HL-60/S4 treated with retinoic acid at 250 ng/mL for 4 days and 3 days (cell line): ENCODE measurements around the gene PIP5K1B.

Experiments
- in situ Hi-C: fragments of 300-500 bp; cut with MboI; formaldehyde crosslinking; loops from 2 replicates; pipeline ENCODE4 v1.7.0; 2022; ENCODE audit warnings: low sequenced_read_pairs

The PIP5K1B gene

DNA sequence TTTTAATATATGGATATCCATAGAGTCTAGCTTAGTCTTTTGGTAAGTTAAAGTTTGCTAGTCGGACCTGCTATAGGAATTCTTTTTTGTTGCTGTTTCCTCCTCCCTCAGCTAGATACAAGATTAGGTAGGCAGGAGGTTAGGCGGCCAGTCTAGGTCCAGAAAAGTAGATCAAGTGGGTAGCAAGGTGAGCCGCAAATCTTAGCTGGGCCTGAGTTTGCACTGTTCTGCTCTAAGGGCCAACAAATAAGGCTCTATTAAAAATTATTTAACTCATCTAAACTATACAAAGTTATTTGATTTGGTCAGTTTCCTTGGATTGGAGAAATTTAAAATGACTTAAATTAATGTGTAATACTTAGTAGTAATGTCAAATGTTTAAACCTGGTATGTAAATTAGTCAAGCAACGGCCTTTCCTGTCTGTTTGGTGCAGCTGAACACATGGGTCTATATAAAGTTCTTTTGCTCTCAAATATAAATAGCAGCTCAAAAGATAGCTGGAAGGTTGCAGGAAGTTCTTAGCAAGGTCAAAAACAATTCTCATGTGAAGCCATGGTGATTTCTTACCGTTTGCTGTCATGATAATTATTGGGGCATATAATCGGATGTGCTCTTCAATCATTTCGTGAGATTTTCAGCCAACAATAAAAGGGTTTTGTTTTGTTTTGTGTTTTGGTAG, 236.9 kb downstream of the PIP5K1B start:
- in situ Hi-C loops = no loop called here

DNA sequence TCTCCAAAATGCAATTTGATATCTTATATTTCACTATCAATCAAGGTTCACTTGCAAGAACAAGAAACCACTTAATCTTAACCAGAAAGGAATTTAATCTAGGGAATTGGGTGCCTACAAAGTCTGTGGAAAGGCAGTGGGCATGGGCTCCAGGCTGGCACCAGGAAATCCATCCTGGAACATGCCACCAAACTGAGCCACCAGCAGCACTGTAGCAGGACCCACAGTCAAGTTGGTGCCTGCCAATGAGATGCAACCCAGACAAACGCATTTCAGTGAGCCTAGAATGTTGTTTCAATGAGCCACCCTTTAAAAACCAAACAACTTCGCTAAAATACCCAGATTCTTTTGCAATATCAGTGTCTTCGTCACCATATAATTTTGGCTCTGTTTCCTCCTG, 237.8 kb downstream of the PIP5K1B start:
- in situ Hi-C loops = no loop called here

DNA sequence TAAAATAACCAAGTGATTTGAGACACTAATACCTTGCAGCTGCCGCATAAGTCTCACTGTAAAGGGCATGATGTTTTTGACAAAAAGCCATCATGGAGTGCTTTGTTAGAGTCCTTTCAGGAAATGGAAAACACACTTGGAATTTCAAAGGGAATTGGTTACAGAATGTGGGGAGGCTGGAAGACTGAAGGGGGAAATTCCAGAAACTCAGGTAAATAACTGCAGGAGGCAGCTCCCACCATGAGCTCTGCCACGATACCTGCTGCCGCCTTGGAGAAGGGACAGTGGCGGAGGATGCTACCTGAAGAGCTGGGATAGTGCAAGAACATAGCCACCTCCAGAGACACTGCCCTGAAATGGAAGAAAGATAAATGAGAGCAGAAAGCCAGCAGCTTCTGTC, 242.0 kb downstream of the PIP5K1B start:
- in situ Hi-C loops = no loop called here

DNA sequence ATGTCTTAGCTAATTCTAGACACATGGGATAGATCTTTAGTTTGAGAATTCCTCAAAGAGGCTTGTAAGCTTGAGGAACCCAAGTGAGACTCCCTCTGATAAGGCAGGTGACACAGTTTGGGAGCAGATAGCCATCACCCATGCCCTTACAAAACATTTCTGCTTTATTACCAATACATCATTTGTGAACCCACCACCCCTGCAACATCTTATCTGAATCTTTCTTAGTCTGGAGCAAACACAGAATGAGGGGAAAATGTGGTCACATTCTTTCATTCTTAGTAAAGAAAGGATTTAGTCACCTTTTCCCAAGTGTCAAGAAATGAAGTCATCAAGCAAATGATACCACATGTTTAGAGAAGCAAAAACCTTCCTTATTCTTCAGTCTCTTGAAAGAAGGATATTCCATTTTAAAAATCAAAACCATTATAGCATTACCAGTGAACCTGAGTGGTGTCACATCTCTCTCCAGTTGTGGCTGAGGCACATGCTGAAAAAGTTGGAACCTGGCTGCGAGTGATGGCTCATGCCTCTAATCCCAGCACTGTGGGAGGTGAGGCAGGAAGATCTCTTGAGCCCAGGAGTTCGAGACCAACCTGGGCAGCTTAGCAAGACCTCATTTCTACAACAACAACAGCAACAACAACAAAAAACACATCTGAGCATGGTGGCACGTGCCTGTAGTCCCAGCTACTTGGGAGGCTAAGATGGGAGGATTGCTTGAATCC, 243.0 kb downstream of the PIP5K1B start:
- in situ Hi-C loops = no loop called here

DNA sequence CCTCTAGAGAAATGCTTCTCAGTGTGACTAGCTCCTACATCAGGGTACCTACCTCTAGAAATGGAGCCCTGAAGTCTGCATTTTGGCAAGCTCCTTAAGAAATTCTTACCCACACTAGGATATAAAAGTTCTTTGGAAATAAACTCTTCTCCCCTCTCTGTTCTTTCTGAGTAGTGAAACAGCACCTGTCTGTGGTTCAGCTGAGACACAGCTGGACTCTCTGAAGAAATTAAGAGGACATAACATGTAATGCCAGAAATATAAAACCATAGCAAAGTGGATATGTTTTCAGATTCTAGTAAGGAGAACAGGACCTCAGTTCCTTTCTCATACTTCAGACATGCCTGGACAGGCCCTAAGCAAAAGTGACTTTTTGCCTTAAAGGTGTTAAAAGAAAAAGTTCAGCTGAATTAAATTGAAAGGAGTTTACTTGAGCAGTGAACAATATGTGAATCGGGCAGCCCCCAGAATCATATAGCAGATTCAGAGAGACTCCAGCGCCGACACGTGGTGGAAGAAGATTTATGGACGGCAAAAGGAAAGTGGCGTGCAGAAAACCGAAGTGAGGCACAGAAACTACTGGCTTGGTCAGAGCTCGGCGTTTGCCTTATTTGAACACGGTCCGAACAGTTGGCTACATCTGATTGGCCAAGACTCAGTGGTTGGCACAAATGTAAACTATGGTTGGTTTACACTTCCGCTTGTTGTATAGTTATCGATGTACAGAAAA, 244.4 kb downstream of the PIP5K1B start:
- in situ Hi-C loops = no loop called here

DNA sequence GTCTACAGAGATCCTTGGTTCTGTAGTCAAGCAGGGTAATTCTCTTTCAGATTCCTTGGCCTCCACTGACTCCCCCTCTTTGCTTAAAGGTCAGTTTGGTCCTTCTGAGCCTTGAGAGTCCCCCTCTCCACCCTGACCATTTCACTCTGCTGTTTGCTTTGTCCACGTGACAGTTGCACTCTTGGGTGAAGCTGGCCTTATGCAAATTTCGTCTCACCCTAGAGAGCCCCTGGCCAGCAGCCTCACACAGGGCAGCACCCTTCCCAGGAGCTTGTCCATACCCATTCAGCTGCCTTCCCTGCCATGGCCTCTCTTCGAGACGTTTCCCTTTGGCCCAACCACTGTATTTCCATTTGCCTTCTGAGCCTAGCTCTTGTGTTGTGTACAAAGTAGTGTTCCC, 245.1 kb downstream of the PIP5K1B start:
- in situ Hi-C loops = no loop called here

DNA sequence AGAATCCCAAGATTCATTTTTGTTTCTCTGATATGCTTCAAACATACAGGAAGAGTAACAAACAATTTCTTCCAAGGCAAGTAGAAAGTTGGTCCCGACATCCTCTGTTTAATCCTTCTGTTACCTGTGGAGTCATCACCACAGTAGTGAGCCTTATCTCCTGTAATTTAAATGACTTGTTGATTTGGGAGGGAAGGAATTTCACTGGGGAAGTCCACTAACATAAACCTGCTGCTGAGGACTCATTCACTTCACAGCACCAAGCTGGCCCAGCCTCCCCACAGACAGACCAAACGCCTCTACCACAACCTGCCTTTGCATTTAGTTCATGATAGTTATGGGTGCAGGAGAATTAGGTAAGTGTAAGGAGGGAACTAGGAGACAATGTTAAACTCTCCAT, 245.6 kb downstream of the PIP5K1B start:
- in situ Hi-C loops = no loop called here

DNA sequence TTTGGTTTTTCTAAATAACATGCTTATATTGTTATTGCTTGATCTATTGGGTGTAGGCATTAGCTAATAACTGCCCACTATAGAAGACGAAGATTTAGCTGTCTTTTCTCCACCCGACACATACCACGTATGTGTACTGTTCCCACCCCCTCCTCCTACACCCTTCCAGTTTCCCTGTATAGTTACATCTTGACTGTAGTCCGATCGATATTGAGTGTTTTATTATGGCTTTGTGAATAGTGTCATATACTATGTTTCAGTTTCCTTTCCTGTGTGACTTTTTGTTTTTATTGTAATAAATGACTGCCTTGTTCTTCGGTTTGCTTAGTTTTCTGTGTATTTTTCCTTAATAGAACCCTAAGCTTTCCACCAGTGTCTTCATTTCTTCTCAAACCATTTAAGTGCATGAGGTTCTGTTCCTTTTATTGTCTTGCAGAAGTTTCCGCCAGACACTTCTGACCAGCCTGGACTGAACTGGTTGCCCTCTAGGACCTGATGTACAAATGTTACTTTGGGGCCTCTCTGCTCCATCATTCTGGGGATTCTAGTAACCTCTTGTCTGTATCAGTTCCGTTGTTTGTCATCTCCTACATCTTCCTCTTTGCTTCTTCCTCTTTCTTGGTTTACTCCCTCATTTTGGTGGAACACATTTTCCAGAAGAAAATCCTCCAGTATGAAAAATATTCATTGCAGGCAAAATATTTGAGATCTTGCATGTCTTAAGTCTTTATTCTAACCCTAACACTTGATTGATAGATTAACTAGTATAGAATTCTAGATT, 247.0 kb downstream of the PIP5K1B start:
- in situ Hi-C loops = no loop called here

DNA sequence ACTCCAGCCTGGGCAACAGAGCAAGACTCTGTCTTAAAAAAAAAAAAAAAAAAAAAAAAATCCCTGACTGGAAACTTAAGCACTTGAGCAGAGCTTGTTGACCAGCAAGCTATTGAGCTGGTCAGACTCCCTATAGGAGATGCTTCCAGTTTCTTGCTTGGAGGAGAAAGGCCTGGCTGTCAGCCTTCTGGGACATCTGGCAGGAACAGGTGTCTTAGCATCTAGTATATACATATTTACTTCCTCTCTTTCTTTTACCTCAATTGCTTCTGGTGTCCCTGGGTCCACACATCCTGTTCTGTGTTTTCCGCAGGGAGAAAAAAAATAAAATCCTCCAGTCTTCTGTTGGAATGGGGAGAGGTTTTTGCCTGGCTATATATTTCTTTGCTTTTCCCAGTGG, 248.7 kb downstream of the PIP5K1B start:
- in situ Hi-C loops = no loop called here

DNA sequence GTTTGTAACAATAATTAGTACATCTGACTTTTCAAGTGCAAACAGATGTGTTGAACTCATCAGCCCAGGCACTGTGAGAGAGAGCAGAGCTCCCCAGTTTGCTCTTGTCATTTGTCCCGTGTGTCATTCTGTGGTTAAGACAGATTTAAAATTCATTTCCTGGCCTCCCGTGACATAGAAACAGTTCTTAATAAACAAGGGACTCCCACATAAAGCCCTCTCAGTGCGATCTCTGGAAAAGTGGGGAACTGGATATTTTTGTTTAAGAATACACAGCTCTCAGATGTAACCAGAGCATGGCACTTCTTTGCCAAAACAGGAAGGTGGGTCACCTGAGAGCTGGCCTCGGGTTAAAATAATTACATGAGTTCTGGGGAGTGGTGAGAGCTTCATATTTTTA, 250.3 kb downstream of the PIP5K1B start:
- in situ Hi-C loops = no loop called here

DNA sequence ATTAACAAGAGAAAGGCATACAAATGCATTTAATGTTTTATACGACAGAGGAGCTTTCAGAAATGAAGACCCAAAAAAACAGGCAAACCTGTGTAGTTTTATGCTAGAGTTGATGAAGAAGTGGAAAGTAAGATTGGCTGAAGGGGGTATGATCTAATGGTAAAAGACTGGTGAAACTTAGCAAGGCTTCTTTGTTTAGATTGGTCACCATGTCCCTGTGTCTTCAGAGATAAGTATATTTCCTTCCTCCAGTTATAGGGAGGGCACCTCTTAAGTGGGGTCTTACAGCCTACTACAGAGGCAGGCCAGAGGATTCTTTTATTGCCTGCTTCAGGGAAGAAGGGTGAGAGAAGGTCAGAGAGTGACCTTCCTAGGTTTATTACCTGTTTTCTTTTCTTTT, 252.4 kb downstream of the PIP5K1B start:
- in situ Hi-C loops = no loop called here

DNA sequence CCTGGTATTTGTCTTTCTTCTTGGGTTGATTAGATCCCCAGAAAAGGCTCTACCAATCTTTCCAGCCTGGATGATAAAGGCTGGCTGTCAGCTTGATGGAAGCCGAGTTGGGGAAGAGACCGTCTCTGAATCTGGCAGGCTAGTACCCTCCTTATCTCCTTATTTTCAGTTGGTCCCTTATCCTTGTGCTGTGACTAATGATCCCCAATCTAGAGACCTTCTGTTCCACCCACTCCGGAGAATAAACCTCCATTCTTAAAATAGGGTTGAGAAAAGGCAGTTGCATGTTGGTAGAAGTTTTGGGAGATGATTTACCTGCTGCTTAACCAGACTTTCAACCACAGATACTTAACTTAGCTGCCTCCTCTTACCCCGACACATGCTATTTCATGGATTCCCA, 256.5 kb downstream of the PIP5K1B start:
- in situ Hi-C loops = no loop called here

DNA sequence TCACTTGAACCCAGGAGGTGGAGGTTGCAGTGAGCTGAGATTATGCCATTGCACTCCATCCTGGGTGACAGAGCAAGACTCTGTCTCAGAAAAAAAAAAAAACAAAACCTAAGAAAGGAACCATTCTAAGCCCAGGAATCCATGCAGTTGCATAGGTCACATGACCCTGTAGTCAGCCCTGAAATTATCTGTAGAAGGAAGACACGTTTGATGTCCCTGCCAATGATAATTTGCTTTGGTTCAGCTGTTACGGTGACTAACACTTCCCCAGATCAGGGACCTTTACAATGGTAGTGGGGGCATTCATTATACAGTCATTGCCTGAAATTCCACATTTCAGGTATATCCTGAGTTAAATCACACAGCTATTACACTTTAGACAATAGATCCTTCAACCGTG, 258.4 kb downstream of the PIP5K1B start:
- in situ Hi-C loops = no loop called here

DNA sequence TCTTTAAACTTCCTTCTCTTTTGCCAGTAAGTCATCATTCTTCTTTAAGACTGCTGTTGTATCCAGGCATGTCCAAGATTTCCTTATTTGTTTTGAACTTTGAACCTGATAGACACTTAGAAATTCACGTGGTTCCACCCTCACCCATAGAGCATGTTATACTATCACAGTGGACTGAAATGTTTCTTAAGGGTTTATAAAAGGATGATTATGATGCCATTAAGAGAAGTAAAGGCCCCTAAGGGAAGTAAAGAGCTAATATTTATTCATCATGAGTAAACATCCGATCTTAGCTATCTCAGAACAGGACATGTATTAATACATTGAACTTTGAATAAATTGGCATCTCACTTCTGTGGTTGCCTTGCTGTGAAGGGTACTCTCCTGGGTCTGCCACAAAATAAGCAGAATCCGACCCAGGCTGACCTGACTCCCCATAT, 259.1 kb downstream of the PIP5K1B start:
- in situ Hi-C loops = no loop called here

DNA sequence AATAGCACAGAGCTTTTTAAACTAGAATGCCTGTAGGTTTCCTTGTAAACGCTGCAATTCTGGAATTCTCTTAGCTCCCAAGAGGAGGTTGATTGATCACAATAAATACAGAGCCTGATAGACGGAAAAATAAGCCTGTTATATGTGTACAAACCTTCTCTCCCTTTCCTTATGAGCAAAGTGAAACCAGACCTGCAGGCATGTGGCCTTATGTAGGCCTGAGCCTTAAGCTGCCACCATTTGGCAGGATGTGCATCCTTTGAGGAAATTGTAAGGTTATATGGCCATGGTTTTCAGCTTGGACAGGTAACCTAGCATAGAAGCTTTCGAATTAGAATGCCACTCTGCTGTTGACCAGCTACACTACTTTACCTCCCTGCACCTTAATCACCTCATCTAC, 259.7 kb downstream of the PIP5K1B start:
- in situ Hi-C loops = no loop called here

DNA sequence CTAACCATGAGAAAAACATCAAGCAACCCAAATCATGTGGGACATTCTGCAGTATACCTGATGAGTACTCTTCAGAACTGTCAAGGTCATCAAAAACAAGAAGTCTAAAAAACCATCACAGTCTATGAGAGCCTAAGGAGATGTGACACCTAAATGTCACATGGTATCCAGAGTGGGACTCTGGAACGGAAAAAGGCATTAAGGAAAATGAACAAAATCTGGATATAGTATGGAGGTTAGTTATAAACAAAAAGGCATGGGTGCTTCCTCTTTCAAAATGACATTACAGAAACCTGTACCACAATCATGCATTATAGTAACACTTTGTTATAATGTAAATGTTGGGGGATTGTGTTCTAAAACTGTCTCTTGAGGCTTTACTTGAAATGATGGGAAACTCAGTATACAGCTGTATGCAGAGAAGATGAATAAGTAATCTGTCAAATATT, 261.5 kb downstream of the PIP5K1B start:
- in situ Hi-C loops = no loop called here

DNA sequence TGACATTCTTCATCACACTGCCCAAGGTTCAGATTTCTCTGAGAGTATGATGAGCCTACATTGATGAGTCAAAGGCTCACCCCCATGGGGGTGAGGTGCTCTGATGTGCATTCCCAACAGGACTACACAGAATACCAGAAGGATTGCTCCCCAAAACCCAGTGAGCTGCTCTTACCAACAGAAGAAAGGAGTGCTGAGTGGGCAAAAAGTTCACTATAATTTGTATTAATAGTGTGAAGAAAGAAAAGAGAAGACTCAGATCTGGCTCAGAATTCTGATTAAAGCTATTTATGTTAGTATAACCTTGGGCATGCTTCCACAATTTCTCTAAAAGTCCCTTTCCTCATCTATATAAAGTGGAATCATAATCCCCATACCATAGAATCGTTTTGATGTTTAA, 262.8 kb downstream of the PIP5K1B start:
- in situ Hi-C loops = no loop called here

DNA sequence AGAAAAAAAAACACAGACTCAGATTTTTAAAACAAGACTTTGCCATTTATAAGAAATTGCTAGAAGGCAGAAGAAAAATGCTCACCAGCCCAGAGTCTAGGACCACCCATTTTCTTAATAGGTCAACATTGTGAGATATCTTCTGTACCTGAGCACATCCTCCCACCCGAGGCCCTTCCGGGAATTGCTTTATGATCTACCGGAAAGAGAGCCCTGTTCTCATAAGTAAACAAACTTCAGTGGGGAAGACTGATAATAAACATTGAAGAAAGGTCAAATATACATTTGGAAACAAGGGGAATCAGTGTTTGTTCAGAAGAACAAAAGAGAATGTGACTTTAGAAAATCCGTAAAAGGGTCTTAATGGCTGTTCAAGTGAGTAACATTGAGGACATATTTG, 264.5 kb downstream of the PIP5K1B start:
- in situ Hi-C loops = no loop called here

DNA sequence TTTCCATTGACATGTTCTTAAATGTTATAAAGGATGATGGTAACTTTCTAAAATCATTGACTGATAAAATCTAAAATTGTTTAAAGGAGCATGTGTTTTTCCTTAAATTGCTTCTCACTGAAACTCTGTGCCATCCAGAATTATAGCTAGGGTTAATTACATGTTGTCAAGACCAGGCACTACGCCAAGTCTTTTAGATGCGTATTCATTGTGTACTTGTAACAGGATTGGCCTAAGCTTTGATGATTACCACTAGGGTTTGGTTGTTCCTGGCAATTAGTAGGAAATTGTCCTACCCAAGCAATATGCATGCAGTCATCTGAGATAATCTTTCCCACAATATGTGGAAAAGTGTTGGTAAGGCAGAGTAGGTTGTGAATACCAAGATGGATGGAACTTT, 265.1 kb downstream of the PIP5K1B start:
- in situ Hi-C loops = no loop called here

DNA sequence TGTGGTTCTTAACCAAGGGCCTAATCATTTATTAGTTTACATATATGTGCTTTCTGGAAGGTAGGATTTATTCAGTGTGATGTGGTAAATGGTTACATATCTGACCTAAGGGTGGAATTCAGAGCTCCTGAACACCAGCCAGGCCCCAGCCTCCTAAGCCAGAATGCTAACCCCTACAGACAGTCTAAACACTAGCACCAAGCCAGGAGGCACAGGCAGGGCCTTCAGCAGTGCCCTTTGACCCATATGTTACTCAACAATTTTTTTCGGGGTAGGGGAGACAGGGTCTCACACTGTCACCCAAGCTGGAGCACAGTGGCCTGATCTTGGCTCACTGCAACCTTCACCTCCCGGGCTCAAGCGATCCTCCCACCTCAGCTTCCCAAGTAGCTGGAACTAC, 268.6 kb downstream of the PIP5K1B start:
- in situ Hi-C loops = no loop called here

DNA sequence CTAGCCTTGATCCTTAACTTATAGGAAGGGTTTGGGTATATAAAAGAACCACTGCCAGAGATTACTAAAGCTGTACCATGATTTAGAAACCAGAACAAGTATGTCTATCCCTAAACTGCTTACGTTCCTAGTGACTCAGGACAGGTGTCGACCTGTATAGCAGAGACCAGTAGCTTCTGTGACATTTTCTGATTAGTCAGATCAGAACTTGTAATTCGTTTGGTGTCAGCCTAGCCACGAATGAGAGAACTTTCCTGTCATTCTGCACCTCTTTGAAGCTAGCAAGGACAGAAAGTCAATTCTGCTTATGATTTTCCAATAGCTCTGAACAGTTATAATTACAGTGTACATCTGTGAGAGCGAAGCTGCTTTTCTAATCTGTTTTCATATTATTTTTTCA, 269.4 kb downstream of the PIP5K1B start:
- in situ Hi-C loops = no loop called here
